Hair follicle dermal papilla cell (primary cell): Measurements from ENCODE around the gene BMP2. TPM values are rescaled to one million over a fixed set of nuclear protein-coding genes. Genes with fewer than 3 reads are reported as not detected.

ENCODE experiments used
- total RNA-seq: library from RNA; depleted of rRNA; stranded (reverse); fragments of >200 nt; gene quantifications from 2 replicates; pipeline ENCODE4 v1.2.3, GENCODE V29; 2012

BMP2 gene
- 0.73 and 1.8 TPM in 2 replicates for total RNA-seq

GRCh38 chr20:6767536-6768227 lies at the start of gene BMP2:
TSS of gene BMP2 (plus strand) at chr20:6767686. CDS start at chr20:6770127, 2,441 bp downstream.

